ENCODE measurements around the gene NDUFA9.

The NDUFA9 gene

DNA sequence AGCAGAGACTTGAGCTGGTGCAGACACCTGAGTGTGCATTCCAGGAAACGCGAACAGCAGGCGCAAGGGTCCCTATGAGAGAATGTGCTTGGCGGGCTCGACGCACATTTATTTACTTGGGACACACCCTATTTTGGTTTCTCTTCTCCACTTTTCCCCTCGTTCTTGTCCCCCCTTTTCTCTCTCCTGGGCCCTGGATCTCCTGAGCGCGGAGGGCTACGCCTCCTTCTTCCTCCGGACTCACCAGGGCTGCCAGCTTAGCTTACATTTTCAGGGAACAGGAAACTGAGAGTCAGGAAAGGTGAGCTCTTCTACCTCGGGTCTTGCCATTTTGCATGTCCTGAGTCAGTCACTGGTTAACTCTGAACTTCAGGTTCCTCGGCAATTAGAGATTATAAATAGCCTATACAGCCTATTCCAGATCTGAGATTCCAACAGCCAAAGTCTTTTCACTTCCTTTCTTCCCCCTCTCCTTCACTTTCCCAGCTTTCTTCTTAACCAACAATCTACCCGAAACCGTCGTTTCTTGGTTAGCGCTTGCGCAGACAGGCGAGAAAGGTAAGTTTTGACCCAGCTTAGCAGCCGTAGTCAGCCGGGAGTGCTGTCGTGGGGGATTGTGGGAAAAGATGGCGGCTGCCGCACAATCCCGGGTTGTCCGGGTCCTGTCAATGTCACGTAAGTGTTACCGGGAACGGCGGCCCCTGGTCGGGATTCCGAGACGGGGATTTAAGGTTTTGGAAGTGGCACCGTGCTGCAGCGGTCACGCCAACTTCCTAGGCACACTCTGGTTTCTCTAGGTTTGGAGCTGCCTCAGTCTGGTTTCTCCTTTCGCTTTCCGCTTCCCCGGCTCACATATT lies at the start of gene NDUFA9, which contains the start of gene AKAP3:
NDUFA9 (plus strand) TSS at position 614 of the 857 bp plus-strand sequence; CDS start at position 627, 13 bp downstream.
AKAP3 (minus strand) TSS at position 551 of the 857 bp plus-strand sequence. CDS start 10,855 bp downstream, outside the sequence.
- peak; percentile 67 to 78 for DNase-seq
- H3K4me3 Mint-ChIP-seq, result peak within 1 kb of the TSS; percentile 90 to 100
- no peaks in the 10 kb centered on the region for H3K9me3 Mint-ChIP-seq
- peaks cover 31% of the 10 kb centered on the region for H3K4me1 Mint-ChIP-seq
- ATAC-seq, result peak; percentile 97
- H3K27ac Mint-ChIP-seq, result peak within 1 kb of the TSS; percentile 98 to 100
- H3K27me3 Mint-ChIP-seq, result no peaks in the 10 kb centered on the region

DNA sequence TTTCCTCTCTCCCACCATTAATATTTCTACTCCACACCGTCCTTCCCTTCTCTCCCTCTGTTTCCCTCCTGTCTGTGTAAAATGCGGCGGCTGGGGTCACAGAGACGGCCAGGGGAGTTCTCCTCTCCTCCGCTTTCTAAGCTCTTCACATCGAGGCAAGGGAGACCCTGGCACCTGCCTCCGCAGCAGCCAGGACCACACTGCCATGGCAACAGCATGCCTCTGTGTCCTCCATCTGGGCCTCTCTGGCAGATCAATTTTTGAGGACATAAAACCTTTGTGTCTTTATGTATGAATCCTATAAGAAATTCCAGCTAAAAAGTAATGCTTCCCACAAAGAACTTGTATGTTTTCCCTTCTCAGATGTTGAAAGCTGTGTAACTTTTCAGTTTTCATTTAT lies 45.5 kb upstream of the NDUFA9 start:
- H3K4me1 Mint-ChIP-seq, result peaks cover 25% of the 10 kb centered on the region
- peaks cover 11% of the 10 kb centered on the region for H3K27me3 Mint-ChIP-seq
- ATAC-seq (no peak), DNase-seq (no peak)
- no peak overlapping the region for H3K4me3 Mint-ChIP-seq
- no peaks in the 10 kb centered on the region for H3K9me3 Mint-ChIP-seq
- H3K27ac Mint-ChIP-seq, result no peak overlapping the region

DNA sequence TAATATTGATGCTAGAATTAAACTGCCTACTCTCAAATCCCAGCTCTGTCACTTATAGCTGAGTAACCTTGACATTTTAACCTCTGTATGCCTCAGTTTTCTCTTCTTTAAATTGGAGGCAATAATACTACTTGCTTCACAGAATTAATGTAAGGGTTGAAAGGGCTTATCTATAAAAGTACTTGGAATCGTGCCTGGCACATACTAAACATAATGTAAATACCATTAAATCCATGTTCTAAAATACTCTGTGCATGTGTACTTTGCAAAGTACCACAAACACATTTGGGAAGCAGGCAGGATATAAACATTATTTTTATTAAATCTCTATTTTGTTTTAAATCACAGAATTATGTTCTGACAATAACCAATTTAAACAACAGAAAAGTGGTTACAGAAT lies 45.0 kb upstream of the NDUFA9 start:
- no peak overlapping the region for H3K4me3 Mint-ChIP-seq
- ATAC-seq (no peak), DNase-seq (no peak)
- no peaks in the 10 kb centered on the region for H3K9me3 Mint-ChIP-seq
- H3K27me3 Mint-ChIP-seq, result peaks cover 11% of the 10 kb centered on the region
- peaks cover 28% of the 10 kb centered on the region for H3K4me1 Mint-ChIP-seq
- no peak overlapping the region for H3K27ac Mint-ChIP-seq

DNA sequence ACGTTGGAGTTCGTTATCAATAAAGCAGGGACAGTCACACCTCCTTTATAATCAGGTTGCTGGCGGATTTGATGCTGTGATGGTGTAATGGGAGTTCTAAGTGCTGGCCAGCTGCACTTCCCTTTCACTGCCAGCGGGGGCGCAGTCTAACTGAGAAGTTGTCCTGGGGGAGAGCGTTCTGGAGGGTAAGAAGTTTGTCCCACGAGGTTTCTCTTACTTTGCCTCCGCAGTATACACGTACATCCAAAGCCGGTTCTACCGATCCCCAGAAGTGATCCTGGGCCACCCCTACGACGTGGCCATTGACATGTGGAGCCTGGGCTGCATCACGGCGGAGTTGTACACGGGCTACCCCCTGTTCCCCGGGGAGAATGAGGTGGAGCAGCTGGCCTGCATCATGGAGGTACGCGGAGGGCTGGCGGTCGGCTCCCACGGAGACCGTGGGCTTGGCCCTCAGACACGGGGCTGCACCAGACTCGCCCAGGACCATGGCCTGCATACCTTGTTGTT lies 44.2 kb upstream of the NDUFA9 start:
- H3K4me1 Mint-ChIP-seq, result peaks cover 28% of the 10 kb centered on the region
- peak; percentile 98 for ATAC-seq

DNA sequence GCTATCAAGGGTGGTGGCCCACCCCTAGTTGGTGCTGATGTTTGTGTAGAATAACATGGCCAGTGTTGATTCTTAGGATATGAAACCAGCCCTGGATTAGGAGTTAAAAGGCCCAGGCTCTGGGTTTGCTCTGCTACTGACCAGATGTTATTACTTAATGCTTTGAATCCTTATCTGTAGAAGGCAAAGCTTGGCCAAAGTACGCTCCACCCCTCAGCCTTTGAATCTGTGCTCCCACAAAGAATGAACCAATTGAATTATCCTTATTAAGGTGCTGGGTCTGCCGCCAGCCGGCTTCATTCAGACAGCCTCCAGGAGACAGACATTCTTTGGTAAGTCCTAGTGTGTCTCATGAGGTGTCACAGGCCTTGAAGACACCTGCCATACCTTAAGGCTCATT lies 41.9 kb upstream of the NDUFA9 start:
- H3K27ac Mint-ChIP-seq, result peak overlapping the region in 1 of 2 donors; percentile 13
- no peak for ATAC-seq
- H3K4me3 Mint-ChIP-seq, result no peak overlapping the region
- DNase-seq, result no peak
- peaks cover 28% of the 10 kb centered on the region for H3K4me1 Mint-ChIP-seq
- peaks cover 11% of the 10 kb centered on the region for H3K27me3 Mint-ChIP-seq
- no peaks in the 10 kb centered on the region for H3K9me3 Mint-ChIP-seq

More for the DNA sequence above, 44.2 kb upstream of the NDUFA9 start:
- Mint-ChIP-seq H3K27ac (peak overlapping the region; percentile 95 to 96), H3K4me3 (peak overlapping the region; percentile 97 to 99), H3K27me3 (peaks cover 11% of the 10 kb centered on the region), H3K9me3 (no peaks in the 10 kb centered on the region)
- peak; percentile 78 to 85 for DNase-seq

DNA sequence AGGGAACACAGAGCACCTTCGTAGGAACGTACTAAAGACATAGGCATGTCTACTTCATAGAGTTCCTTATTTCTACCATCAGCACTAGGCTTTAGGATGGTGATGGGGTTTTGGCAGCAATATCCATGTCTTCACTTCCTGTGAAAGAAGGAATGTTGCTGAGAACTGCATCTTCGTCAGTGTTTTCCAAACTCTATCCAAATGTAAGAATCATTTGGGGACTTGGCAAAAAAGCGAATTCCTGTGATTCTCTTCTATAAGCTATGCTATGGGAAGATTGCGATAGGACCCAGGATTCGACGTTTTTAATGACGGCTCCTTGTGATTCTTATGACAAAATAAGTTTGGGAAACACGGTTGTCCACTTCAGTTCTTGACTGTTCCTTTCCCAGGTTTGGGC lies 39.8 kb upstream of the NDUFA9 start:
- Mint-ChIP-seq H3K9me3 (no peaks in the 10 kb centered on the region), H3K27ac (no peak overlapping the region), H3K27me3 (no peaks in the 10 kb centered on the region), H3K4me3 (no peak overlapping the region), H3K4me1 (peaks cover 28% of the 10 kb centered on the region)
- ATAC-seq, result no peak
- no peak for DNase-seq

DNA sequence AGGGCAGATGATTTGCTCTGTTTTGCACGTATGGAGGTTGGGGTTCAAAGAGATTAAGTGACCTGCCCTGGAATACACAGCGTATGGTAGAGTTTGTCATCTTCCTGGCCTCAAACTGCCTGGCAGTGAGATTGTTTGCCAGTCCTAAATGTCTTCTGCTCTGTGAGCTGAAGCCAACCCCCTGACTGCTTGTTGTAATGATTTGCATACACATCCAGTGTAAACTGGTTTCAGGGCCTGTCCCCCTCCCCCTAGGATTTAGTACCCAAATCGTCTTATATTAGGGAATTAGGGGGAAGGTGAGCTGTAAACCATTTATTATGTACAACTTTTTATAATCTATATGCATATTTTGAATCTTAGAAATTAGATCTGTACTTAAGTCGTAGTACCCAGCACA lies 38.4 kb upstream of the NDUFA9 start:
- H3K27ac Mint-ChIP-seq, result no peak overlapping the region
- DNase-seq, result no peak
- H3K4me3 Mint-ChIP-seq, result no peak overlapping the region
- no peak for ATAC-seq
- peaks cover 22% of the 10 kb centered on the region for H3K4me1 Mint-ChIP-seq
- no peaks in the 10 kb centered on the region for H3K9me3 Mint-ChIP-seq
- no peaks in the 10 kb centered on the region for H3K27me3 Mint-ChIP-seq

DNA sequence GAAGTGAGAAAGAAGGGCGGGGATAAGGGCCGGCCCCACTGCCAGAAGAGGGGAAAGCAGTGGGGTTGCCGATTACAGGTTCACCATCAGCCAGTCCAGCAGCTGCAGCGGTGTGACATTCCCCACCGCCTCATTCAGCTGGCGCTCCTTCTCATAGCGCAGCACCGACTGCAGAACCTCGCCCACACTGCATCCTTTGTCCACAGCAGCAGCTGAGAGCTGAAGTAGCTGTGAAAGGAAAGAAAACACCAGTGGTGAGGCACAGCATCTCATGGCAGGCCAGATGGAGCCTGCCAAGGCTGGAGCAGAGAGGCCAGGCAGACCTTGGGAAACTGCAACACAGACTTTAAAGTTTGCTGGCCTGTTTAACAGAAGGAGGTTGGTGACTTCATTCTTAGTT lies 33.2 kb upstream of the NDUFA9 start:
- Mint-ChIP-seq H3K4me3 (no peak overlapping the region), H3K9me3 (no peaks in the 10 kb centered on the region), H3K27me3 (no peaks in the 10 kb centered on the region), H3K27ac (no peak overlapping the region), H3K4me1 (no peaks in the 10 kb centered on the region)
- DNase-seq (no peak), ATAC-seq (no peak)

DNA sequence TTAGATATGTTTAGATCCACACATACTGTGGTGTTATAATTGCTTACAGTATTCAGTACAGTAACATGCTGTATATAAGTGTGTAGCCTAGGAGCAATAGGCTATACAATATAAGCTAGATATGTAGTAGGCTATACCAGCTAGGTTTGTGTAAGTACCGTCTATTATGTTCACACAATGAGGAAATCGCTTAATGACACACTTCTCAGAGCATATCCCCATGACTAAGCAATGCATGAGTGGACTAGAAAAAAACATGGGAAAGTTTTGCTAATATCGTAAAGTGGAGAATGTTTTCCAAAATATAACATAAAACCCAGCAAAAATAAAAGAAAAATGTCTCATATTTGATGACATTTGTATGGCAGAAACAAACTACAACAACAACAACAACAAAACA lies 27.4 kb upstream of the NDUFA9 start:
- Mint-ChIP-seq H3K4me1 (no peaks in the 10 kb centered on the region), H3K4me3 (no peak overlapping the region), H3K27ac (no peak overlapping the region), H3K27me3 (peaks cover 10% of the 10 kb centered on the region), H3K9me3 (no peaks in the 10 kb centered on the region)
- DNase-seq (no peak), ATAC-seq (no peak)

DNA sequence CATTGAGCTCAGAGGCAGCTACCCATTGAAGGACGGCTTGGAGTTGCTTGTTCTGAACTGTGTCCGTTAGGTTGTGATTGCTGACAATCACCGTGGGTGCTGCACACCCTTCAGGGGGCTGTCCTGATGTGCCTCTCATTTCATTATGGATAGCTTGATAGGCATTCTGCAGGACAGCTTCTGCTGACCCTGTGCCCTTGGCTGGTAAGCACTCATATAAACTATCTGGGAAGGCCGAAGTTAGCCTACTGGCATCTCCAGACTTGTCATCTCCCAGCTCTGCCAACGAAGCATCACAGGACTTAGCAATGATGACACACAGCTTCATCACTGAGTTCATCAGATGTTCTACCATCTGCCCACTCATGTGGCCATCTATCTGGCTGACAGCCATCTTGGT lies 22.4 kb upstream of the NDUFA9 start:
- Mint-ChIP-seq H3K4me3 (no peak overlapping the region), H3K9me3 (no peaks in the 10 kb centered on the region), H3K27ac (peak overlapping the region in 1 of 2 donors; percentile 56), H3K27me3 (peaks cover 10% of the 10 kb centered on the region), H3K4me1 (no peaks in the 10 kb centered on the region)
- ATAC-seq (no peak), DNase-seq (no peak)

DNA sequence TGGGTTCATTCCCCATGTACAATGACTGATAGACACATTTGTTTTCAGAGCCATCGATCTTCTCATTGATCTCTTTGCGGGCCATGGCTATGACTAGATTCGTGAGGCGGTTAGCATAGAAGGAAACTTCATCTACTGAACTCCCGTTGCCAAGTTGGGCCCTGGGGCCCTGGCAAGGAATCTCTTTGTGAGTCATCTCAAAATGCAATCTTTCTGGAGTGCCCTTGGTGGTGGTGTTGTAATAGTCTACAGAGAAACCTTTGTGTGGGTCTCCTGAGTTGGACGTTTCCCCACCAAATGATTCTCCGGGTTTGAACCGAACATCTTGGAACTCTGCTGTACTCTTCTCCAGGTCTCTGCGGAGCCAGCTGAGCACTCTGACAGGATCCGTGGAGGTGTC lies 20.5 kb upstream of the NDUFA9 start:
- DNase-seq, result no peak
- Mint-ChIP-seq H3K9me3 (no peaks in the 10 kb centered on the region), H3K27ac (no peak overlapping the region), H3K4me3 (no peak overlapping the region), H3K4me1 (no peaks in the 10 kb centered on the region), H3K27me3 (no peaks in the 10 kb centered on the region)
- ATAC-seq, result no peak

DNA sequence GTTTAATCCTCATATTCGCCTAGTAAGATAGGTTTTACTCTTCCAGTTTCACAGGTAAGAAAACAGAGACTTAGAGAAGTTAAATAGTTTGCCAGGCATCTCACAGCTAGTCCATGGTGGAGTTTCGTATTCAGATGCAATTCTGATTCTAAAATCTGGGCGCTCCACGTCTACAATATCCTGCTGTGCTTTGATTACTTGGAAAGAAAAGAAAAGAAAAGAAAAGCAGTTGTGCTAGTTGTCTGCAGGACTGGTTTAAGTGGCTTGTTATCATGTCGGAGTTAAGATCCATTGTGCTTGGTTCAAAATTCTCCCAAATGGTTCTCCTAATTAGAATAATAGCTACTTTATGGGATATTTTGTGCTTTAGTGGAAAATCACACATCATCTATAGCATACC lies 18.7 kb upstream of the NDUFA9 start:
- H3K4me1 Mint-ChIP-seq, result no peaks in the 10 kb centered on the region
- ATAC-seq (no peak), DNase-seq (no peak)
- no peaks in the 10 kb centered on the region for H3K9me3 Mint-ChIP-seq
- no peaks in the 10 kb centered on the region for H3K27me3 Mint-ChIP-seq
- no peak overlapping the region for H3K4me3 Mint-ChIP-seq
- H3K27ac Mint-ChIP-seq, result no peak overlapping the region

DNA sequence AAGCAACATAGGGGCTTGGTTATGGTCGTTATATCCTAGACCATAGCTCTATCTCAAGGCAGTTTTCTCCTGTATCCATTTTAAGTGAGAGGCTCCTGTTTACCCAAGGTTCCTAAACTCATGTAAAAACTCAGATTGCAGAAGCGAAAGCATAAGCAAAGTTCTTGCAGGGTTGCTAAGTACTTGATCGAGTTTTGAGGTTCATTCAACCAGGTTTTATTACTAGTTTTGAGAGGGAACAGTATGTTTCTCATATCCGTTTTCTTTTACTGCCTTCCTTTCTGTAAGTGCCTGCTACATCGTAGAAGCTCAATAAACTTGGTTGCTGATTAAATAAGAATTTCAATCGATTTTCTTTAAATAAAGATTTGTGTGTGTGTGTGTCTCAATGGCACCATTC lies 5.2 kb upstream of the NDUFA9 start:
- H3K4me3 Mint-ChIP-seq, result no peak overlapping the region

DNA sequence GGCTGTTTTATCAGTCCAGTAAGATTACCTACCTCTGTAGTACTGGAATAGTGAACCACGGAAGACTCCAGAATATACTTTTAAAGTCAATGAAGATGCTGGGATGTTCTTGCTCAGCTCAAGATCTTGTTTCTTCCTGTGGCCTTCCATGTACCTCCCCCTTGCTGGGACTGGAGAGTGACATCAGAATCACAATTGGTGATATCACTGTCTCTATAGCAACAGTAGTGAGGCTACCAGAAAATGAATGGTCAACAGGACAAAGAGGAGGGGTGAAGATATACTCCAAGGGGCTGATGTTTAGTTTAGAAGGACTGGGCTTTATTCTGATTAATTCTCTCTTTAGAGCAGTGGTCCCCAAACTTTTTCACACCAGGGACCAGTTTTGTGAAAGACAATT lies 3.9 kb upstream of the NDUFA9 start:
- Mint-ChIP-seq H3K4me1 (peaks cover 6% of the 10 kb centered on the region), H3K4me3 (no peak overlapping the region), H3K27me3 (no peaks in the 10 kb centered on the region), H3K27ac (no peak overlapping the region), H3K9me3 (no peaks in the 10 kb centered on the region)
- no peak for DNase-seq
- ATAC-seq, result no peak

More for the DNA sequence above, 5.2 kb upstream of the NDUFA9 start:
- Mint-ChIP-seq H3K27ac (no peak overlapping the region), H3K27me3 (no peaks in the 10 kb centered on the region), H3K4me1 (no peaks in the 10 kb centered on the region), H3K9me3 (no peaks in the 10 kb centered on the region)
- DNase-seq (no peak), ATAC-seq (no peak)

DNA sequence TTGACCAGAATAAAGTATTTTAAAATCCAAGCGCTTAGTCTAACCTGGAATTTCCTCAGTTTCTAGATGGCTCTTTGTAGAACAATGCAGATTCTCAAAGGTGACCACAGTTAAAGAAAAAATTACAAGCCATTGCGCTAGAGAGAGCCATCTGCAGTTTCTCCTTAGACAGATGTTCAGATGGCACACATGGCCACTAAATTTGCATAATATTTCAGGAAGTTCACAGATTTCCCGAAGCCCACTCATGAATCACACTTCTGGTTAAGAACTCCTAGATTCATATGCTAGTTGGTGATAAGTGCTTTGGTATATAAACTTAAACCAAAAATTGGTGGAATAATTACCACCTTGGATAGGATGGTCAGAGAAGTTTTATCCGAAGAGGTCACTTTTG lies 812 bp upstream of the NDUFA9 start:
- H3K27ac Mint-ChIP-seq, result peak overlapping the region; percentile 98 to 100

DNA sequence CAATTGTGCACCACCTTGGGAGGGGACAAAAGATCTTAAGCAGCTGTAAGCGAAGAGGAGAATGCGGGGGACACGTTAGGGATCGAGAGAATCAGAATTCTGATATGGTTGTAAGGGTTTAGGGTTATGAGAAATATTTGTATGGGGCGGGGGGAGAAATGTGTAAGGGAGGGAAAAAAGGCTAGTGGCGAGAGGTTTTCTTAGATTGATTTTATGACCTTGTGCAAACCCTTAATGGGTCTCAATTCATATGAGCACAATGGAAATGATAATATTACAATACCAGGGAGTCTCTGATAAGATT lies 396 bp downstream of the NDUFA9 start:
- DNase-seq (no peak), ATAC-seq (no peak)
- H3K4me3 Mint-ChIP-seq, result peak overlapping the region; percentile 90 to 100
- peak overlapping the region; percentile 98 to 100 for H3K27ac Mint-ChIP-seq
- no peaks in the 10 kb centered on the region for H3K27me3 Mint-ChIP-seq
- peaks cover 35% of the 10 kb centered on the region for H3K4me1 Mint-ChIP-seq
- H3K9me3 Mint-ChIP-seq, result no peaks in the 10 kb centered on the region

More for the DNA sequence above, 812 bp upstream of the NDUFA9 start:
- no peak for DNase-seq
- Mint-ChIP-seq H3K4me3 (peak overlapping the region; percentile 90 to 100), H3K27me3 (no peaks in the 10 kb centered on the region), H3K4me1 (peaks cover 29% of the 10 kb centered on the region), H3K9me3 (no peaks in the 10 kb centered on the region)
- no peak for ATAC-seq
